ENCODE measurements around the gene ZNF431.
"Not testable (repeated sequence)": the region's sequence is repeated elsewhere in the genome, so short reads cannot be mapped to it uniquely, and the experiment has no call there.

Gene ZNF431

DNA sequence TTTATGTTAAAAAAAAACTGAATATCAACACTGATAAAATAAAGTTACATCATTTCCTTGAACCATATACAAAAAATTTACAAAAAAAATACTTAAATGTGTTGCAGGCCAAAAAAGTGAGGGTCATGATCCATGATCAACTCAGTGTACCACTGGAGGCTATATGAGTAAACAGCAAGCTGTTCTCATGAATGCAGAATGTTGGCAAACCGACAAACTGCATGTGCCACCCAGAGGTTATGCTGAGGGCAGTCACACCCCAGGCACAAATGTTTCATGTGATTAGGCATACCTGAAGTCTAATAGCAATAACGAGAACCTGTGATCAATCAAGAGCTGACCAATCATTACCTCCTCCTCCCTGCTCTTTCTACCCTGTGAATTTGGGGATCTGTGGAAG lies 91.9 kb downstream of the ZNF431 start:
- DNase-seq (ENCODE audit: low read depth) = peak; percentile 60
- TF ChIP-seq, protein P1, sequence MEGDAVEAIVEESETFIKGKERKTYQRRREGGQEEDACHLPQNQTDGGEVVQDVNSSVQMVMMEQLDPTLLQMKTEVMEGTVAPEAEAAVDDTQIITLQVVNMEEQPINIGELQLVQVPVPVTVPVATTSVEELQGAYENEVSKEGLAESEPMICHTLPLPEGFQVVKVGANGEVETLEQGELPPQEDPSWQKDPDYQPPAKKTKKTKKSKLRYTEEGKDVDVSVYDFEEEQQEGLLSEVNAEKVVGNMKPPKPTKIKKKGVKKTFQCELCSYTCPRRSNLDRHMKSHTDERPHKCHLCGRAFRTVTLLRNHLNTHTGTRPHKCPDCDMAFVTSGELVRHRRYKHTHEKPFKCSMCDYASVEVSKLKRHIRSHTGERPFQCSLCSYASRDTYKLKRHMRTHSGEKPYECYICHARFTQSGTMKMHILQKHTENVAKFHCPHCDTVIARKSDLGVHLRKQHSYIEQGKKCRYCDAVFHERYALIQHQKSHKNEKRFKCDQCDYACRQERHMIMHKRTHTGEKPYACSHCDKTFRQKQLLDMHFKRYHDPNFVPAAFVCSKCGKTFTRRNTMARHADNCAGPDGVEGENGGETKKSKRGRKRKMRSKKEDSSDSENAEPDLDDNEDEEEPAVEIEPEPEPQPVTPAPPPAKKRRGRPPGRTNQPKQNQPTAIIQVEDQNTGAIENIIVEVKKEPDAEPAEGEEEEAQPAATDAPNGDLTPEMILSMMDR (IDR thresholded peaks at IDR 0.05; ENCODE audit: insufficient read depth, low read depth, low read length, missing control alignments) = no peak
- no peak overlapping the region for H3K4me3 ChIP-seq (ENCODE audit: low read length)

DNA sequence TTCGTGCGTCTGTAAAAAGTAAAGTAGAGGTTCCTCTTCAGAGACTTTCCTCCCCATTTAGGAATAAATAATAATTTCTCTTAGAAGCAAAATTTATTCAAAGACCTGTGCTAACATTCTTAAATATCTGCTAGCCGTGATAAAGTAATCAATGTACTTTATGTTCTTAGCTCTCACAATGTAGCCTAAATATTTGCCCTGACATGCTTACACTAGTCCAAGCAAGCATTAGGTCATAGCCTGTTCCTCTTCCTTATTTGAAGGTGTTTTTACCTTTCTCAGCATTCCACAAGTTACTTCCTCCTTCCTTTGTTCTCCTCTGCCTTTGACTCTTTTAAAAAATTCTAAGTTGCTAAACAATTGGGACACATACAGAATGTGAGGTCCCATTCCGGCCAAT lies 94.9 kb downstream of the ZNF431 start:
- peak; percentile 74 for DNase-seq (ENCODE audit: low read depth)

DNA sequence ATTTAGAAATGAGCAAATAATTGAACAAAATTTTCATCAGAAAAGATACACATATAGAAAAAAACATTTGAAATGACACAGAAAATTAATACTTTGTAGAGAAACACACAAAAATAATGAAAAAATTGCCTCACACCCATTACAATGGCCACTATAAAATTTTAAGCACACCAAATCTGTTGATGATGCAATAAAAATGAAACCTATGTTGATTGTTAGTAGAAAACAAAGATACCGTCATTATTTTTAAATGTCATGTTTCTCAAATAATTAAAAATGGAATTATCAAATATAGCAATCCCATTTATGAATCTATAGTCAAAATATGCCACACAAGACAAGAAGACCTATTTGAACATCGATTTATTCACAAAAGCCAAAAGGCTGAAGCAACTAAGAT lies 96.8 kb downstream of the ZNF431 start:
- no peak overlapping the region for H3K4me3 ChIP-seq (ENCODE audit: low read length)
- DNase-seq (ENCODE audit: low read depth) = no peak
- TF ChIP-seq, protein P1 (IDR thresholded peaks at IDR 0.05; ENCODE audit: insufficient read depth, low read depth, low read length, missing control alignments) = no peak

More for the DNA sequence above, 94.9 kb downstream of the ZNF431 start:
- not testable (repeated sequence) for H3K4me3 ChIP-seq (ENCODE audit: low read length)
